Vagina (tissue), 2 donors: ENCODE data around the gene CBFA2T2.

Experiments
- CTCF ChIP-seq, 3 experiments: fragments of 450-650 bp in 2 of 3; fragments of 200-600 bp in 1 of 3; sonication (generic) in 1 of 3; IDR thresholded peaks; one replicate each; pipeline ENCODE4 v1.5.1; 2017 to 2019; ENCODE audit warnings: antibody characterized with exemption in 3 of 3, mild to moderate bottlenecking in 2 of 3, moderate library complexity in 2 of 3
- POLR2A ChIP-seq, 2 donors: fragments of 450-650 bp; IDR thresholded peaks; one replicate each; pipeline ENCODE4 v1.6.1; 2017; ENCODE audit warnings: antibody characterized with exemption in 2 of 2, mild to moderate bottlenecking in 2 of 2, moderate library complexity in 2 of 2
- POLR2AphosphoS5 ChIP-seq, 2 donors: sonication (generic); formaldehyde crosslinking; IDR thresholded peaks; one replicate each; pipeline ENCODE4 v1.9.0; 2017; ENCODE audit warnings: antibody characterized with exemption in 2 of 2, mild to moderate bottlenecking in 2 of 2, low read depth in 1 of 2; ENCODE audit not compliant: insufficient read depth in 1 of 2

- TF ChIP-seq CTCF (IDR thresholded peaks at IDR 0.05) (no peak), POLR2A (IDR thresholded peaks at IDR 0.05) (no peak), POLR2AphosphoS5 (IDR thresholded peaks at IDR 0.05; ENCODE audit: insufficient read depth in 1 of 2, low read depth in 1 of 2) (no peak)
Observed at GRCh38 chr20:33503564-33503963, 13.7 kb downstream of the CBFA2T2 start.
